IMR-90 (cell line): ENCODE data around the gene EVX1. TPM values are rescaled to one million over a fixed set of nuclear protein-coding genes. Genes with fewer than 3 reads are reported as not detected.

Source experiments
- ATAC-seq: fragments of 200-7000 bp; cut with Tn5 transposase; 2 replicates; pipeline ENCODE4 v1.9.1; 2020; ENCODE audit warnings: low read depth, mild to moderate bottlenecking, moderate library complexity
- BruUV-seq: library from RNA; stranded (reverse); fragments of 400-500 nt; replicated peaks from 2 replicates; lab custom pipeline; 2021; lab: Mats Ljungman, UMichigan
- CTCF ChIA-PET: fragments of 300-600 bp; formaldehyde crosslinking; extraction: SDS; loops from one replicate; lab custom pipeline; 2021; ENCODE audit warnings: antibody characterized with exemption; lab: Yijun Ruan, JAX
- POLR2A ChIA-PET: fragments of 300-600 bp; sonication (Branson Sonifier 250); formaldehyde crosslinking; loops from one replicate; lab custom pipeline; 2022; ENCODE audit warnings: antibody characterized with exemption; ENCODE audit not compliant: unreplicated experiment; lab: Charles Lee
- DNase-seq: peaks from one replicate; pipeline ENCODE4 v3.0.0; 2013
- H2AFZ ChIP-seq: replicated peaks from 2 replicates; pipeline ENCODE3; 2013; ENCODE audit warnings: low read length, mild to moderate bottlenecking; ENCODE audit not compliant: poor library complexity
- H2AK5ac ChIP-seq: 2 replicates; pipeline ENCODE4 v1.6.1; 2013; ENCODE audit warnings: low read depth, low read length, inconsistent platforms
- H2AK9ac ChIP-seq: replicated peaks from 2 replicates; pipeline ENCODE3; 2013; ENCODE audit warnings: mild to moderate bottlenecking, low read depth, low read length, moderate library complexity; ENCODE audit not compliant: poor library complexity
- H2BK120ac ChIP-seq: 2 replicates; pipeline ENCODE4 v1.6.1; 2013; ENCODE audit warnings: low read depth, low read length, inconsistent platforms
- H2BK15ac ChIP-seq: 3 replicates; pipeline ENCODE4 v1.6.1; 2013; ENCODE audit warnings: low read depth, low read length, inconsistent platforms
- H2BK20ac ChIP-seq: 2 replicates; pipeline ENCODE4 v1.6.1; 2013; ENCODE audit warnings: low read depth, mild to moderate bottlenecking, inconsistent platforms, low read length, moderate library complexity
- H2BK5ac ChIP-seq: 2 replicates; pipeline ENCODE4 v1.6.1; 2013; ENCODE audit warnings: mild to moderate bottlenecking, low read depth, low read length, inconsistent platforms; ENCODE audit not compliant: poor library complexity, severe bottlenecking
- H3K14ac ChIP-seq: replicated peaks from 2 replicates; pipeline ENCODE4 v1.6.1; 2013; ENCODE audit warnings: low read depth, low read length, inconsistent platforms
- H3K18ac ChIP-seq: 2 replicates; pipeline ENCODE4 v1.6.1; 2013; ENCODE audit warnings: low read depth, low read length, control low read depth
- H3K23ac ChIP-seq: 2 replicates; pipeline ENCODE4 v1.6.1; 2013; ENCODE audit warnings: low read depth, low read length, inconsistent platforms
- H3K27ac ChIP-seq: 2 replicates; pipeline ENCODE4 v1.5.1; 2013; ENCODE audit warnings: mild to moderate bottlenecking, control low read depth, low read length; ENCODE audit not compliant: insufficient read depth
- H3K27me3 ChIP-seq: 2 replicates; pipeline ENCODE4 v1.6.1; 2013; ENCODE audit warnings: low read length; ENCODE audit not compliant: control insufficient read depth, insufficient read depth
- H3K36me3 ChIP-seq: 2 replicates; pipeline ENCODE4 v1.6.1; 2013; ENCODE audit warnings: low read length, mixed read lengths; ENCODE audit not compliant: control insufficient read depth, insufficient read depth
- H3K4ac ChIP-seq: 2 replicates; pipeline ENCODE4 v1.6.1; 2013; ENCODE audit warnings: low read depth, low read length, inconsistent platforms
- H3K4me1 ChIP-seq: 2 replicates; pipeline ENCODE4 v1.6.1; 2013; ENCODE audit warnings: low read length, mixed read lengths; ENCODE audit not compliant: control insufficient read depth, insufficient read depth
- H3K4me2 ChIP-seq: 2 replicates; pipeline ENCODE4 v1.6.1; 2013; ENCODE audit warnings: low read depth, mild to moderate bottlenecking, control low read depth, low read length, moderate library complexity
- H3K4me3 ChIP-seq: 2 replicates; pipeline ENCODE4 v1.5.1; 2013; ENCODE audit warnings: low read depth, mild to moderate bottlenecking, control low read depth, low read length, moderate library complexity; ENCODE audit not compliant: insufficient read depth
- H3K56ac ChIP-seq: 2 replicates; pipeline ENCODE4 v1.6.1; 2013; ENCODE audit warnings: low read length, inconsistent platforms; ENCODE audit not compliant: insufficient read depth; ENCODE audit errors: extremely low read depth
- H3K79me1 ChIP-seq, 2 experiments: 2 replicates each; pipeline ENCODE4 v1.6.1; 2013; ENCODE audit warnings: low read length in 2 of 2, inconsistent platforms in 1 of 2, low read depth in 1 of 2
- H3K9ac ChIP-seq: 2 replicates; pipeline ENCODE4 v1.6.1; 2013; ENCODE audit warnings: low read depth, low read length, control low read depth
- H3K9me1 ChIP-seq: 2 replicates; pipeline ENCODE4 v1.6.1; 2013; ENCODE audit warnings: low read length, inconsistent platforms; ENCODE audit not compliant: insufficient read depth
- H3K9me3 ChIP-seq: 2 replicates; pipeline ENCODE4 v1.6.1; 2013; ENCODE audit warnings: low read length; ENCODE audit not compliant: control insufficient read depth, insufficient read depth
- H4K20me1 ChIP-seq: 2 replicates; pipeline ENCODE4 v1.6.1; 2013; ENCODE audit warnings: low read length, inconsistent platforms; ENCODE audit not compliant: insufficient read depth
- H4K5ac ChIP-seq: 2 replicates; pipeline ENCODE4 v1.6.1; 2013; ENCODE audit warnings: mild to moderate bottlenecking, low read depth, low read length, control low read depth
- H4K8ac ChIP-seq, 2 experiments: 2 replicates each; pipeline ENCODE4 v1.6.1; 2013; ENCODE audit warnings: low read depth in 2 of 2, low read length in 2 of 2, control low read depth in 1 of 2, inconsistent platforms in 1 of 2
- H4K91ac ChIP-seq: 2 replicates; pipeline ENCODE4 v1.6.1; 2013; ENCODE audit warnings: low read depth, low read length, inconsistent platforms; ENCODE audit not compliant: insufficient read depth
- BHLHE40 ChIP-seq: fragments of 150-350 bp; IDR thresholded peaks from 2 replicates; pipeline ENCODE4 v1.6.1; 2016; ENCODE audit warnings: mild to moderate bottlenecking, low read depth, low read length
- RAD21 ChIP-seq: IDR thresholded peaks from 2 replicates; pipeline ENCODE4 v1.6.1; 2012; ENCODE audit warnings: low read length, improper control_type of control experiment
- USF2 ChIP-seq: fragments of 150-350 bp; IDR thresholded peaks from 2 replicates; pipeline ENCODE4 v1.6.1; 2017; ENCODE audit warnings: mild to moderate bottlenecking, antibody characterized with exemption, low read length, low read depth
- WGBS, 2 experiments: methylation state at CpG; one replicate each; pipeline versions ENCODE4 v1.1.5 to v1.1.7; 2013; ENCODE audit warnings: missing lambda C conversion rate in 2 of 2; ENCODE audit not compliant: insufficient read length in 1 of 2; ENCODE audit errors: extremely low coverage in 2 of 2; 5-methylcytosine and 5-hydroxymethylcytosine counted together
- dilution Hi-C: fragments of 300-500 bp; cut with HindIII; formaldehyde crosslinking; loops from one replicate; pipeline ENCODE4 v1.14.3; 2018; ENCODE audit warnings: low sequenced_read_pairs; ENCODE audit not compliant: unreplicated experiment
- in situ Hi-C: fragments of 300-500 bp; cut with MboI; formaldehyde crosslinking; loops from 3 replicates; pipeline ENCODE4 v1.14.3; 2019; ENCODE audit warnings: low sequenced_read_pairs, inconsistent platforms, mixed read lengths
- intact Hi-C: fragments of 100-400 bp; cut with micrococcal nuclease; formaldehyde crosslinking; loops from 2 replicates; pipeline ENCODE4 v1.10.0; 2022
- polyA plus RNA-seq, 3 experiments: library from polyadenylated mRNA; depleted of rRNA; stranded (reverse); fragments of >200 nt; gene quantifications; 2 replicates each; pipeline ENCODE4 v1.2.3, GENCODE V29; 2012; ENCODE audit warnings: low replicate concordance in 1 of 3
- total RNA-seq: library from RNA; depleted of rRNA; stranded (reverse); fragments of >200 nt; gene quantifications from 2 replicates; pipeline ENCODE4 v1.2.3, GENCODE V29; 2012

EVX1 gene
- total and polyA plus RNA-seq, 2 of the 4 experiments (the other 2 are of a cell fraction): not detected

- no peak for TF ChIP-seq BHLHE40
Observed at GRCh38 chr7:27249724-27250556, 7.3 kb downstream of the EVX1 start (continued).

DNA sequence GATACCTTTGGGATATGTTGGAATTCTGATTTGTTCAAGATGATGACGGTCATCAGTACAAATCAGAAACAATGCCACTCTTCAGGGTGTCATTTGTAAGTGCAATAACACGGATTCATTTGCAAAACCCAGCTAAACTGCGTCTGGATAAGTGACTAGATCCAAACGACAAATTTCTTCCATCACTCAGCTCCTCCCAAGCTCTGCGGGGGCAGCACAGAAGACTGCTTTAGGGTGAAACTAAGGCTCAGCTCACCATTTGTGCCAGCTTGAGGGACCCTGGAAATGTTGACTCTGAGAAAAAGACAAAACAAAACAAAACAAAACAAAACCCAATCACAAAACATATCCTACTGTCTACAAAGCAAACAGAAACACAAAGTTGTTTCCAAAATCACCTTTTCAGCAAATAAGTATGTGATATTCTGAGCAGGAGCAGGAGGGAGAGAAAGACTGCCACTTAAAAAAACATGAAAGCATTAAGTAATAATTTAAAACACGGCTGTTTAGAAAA, 8.0 kb downstream of the EVX1 start:
- Histone ChIP-seq H3K14ac (no peak overlapping the region), H3K4me1 (no peaks in the 10 kb centered on the region; the same call in 1 of the 2 replicates), H2BK5ac (no peak overlapping the region), H3K56ac (no peak overlapping the region), H3K18ac (no peak overlapping the region), H3K27ac (no peak overlapping the region), H4K5ac (no peak overlapping the region), H2AK9ac (no peak overlapping the region), H2BK15ac (no peak overlapping the region), H2AK5ac (no peak overlapping the region), H3K27me3 (peaks cover 91% of the 10 kb centered on the region), H3K79me1 (no peaks in the 10 kb centered on the region), H3K4ac (no peak overlapping the region), H2BK120ac (no peak overlapping the region), H3K36me3 (no peaks in the 10 kb centered on the region), H3K23ac (no peak overlapping the region), H3K4me3 (no peak overlapping the region), H3K9me3 (peaks cover 13% of the 10 kb centered on the region), H2AFZ (no peak overlapping the region), H4K91ac (no peak overlapping the region), H3K4me2 (no peak overlapping the region), H3K9me1 (no peaks in the 10 kb centered on the region), H3K9ac (no peak overlapping the region), H4K20me1 (no peaks in the 10 kb centered on the region), H2BK20ac (no peak overlapping the region), H4K8ac (no peak overlapping the region)
- BruUV-seq: no TSS peak
- no peak for TF ChIP-seq USF2
- no peak for TF ChIP-seq RAD21
- ChIA-PET POLR2A (no interaction called here), CTCF (no interaction called here)
- intact Hi-C loops: no loop called here
- no peak for DNase-seq
- no peak for ATAC-seq
- dilution Hi-C loops: no loop called here
- WGBS, 2 experiments: no CpG with 5 or more reads among the region's 6 CpGs
- in situ Hi-C loops: no loop called here
